Ascending aorta (tissue), 2 donors: ENCODE data around the gene NOTUM. TPM values are rescaled to one million over a fixed set of nuclear protein-coding genes. Genes with fewer than 3 reads are reported as not detected.

Source experiments
- DNase-seq, 2 donors: peaks; one replicate each; pipeline ENCODE4 v3.0.0-alpha.2; 2019; ENCODE audit warnings: low spot score in 2 of 2
- H3K27ac ChIP-seq, 2 donors: fragments of 200-600 bp; sonication (generic); one replicate each; pipeline ENCODE4 v1.5.1; 2016 to 2017; ENCODE audit warnings: mild to moderate bottlenecking in 1 of 2
- H3K27me3 ChIP-seq: fragments of 200-600 bp; sonication (generic); one replicate; pipeline ENCODE4 v1.5.1; 2017
- H3K36me3 ChIP-seq, 2 donors: fragments of 200-600 bp; sonication (generic); one replicate each; pipeline ENCODE4 v1.5.1; 2016
- H3K4me1 ChIP-seq, 2 donors: fragments of 200-600 bp; sonication (generic); one replicate each; pipeline ENCODE4 v1.5.1; 2016 to 2017; ENCODE audit warnings: mild to moderate bottlenecking in 1 of 2
- H3K4me3 ChIP-seq, 2 donors: fragments of 200-600 bp; sonication (generic); one replicate each; pipeline ENCODE4 v1.5.1; 2016 to 2017; ENCODE audit warnings: mild to moderate bottlenecking in 1 of 2
- H3K9me3 ChIP-seq, 2 donors: fragments of 200-600 bp; sonication (generic); one replicate each; pipeline ENCODE4 v1.5.1; 2016
- intact Hi-C: fragments of 100-400 bp; cut with DNase I; formaldehyde crosslinking; loops from one replicate; pipeline ENCODE4 v1.15.1; 2023
- total RNA-seq: library from RNA; depleted of rRNA; stranded (reverse); fragments of >200 nt; gene quantifications from one replicate; pipeline ENCODE4 v1.1.0, GENCODE V29; 2016
- TF ChIP-seq, protein P1 (sequence below), 3 experiments: fragments of 200-600 bp in 2 of 3; fragments of 450-650 bp in 1 of 3; sonication (generic) in 2 of 3; IDR thresholded peaks; one replicate each; pipeline ENCODE4 v1.5.1; 2016 to 2019; ENCODE audit warnings: antibody characterized with exemption in 3 of 3, mild to moderate bottlenecking in 1 of 3, moderate library complexity in 1 of 3

The NOTUM gene
- not detected for total RNA-seq

DNA sequence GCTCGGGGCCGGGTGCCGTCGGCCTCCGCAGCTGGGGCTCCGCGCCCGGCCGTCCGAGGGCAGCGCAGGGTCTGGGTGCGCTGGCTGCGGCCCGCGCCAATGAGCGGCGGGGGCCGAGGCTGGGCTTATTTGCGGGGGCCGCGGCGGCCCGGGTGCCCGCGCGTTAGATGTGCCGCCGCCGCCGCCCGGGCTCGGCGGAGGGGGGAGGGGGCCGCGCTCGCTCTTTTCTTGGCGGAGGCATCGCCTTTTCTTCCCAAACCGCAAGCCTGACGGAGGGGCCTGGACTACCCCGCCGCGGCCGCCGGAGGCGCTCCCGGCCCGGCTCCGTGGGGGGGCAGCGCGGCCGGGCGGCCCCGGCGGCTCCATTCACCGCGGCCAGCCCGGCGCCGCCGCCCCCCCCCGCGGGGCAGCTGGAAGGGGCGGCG is at the start of gene NOTUM:
NOTUM (minus strand) TSS at position 101 of the 425 bp plus-strand sequence. CDS start 278 bp downstream, outside the sequence.
- peaks cover 29% of the 10 kb centered on the region for H3K27me3 ChIP-seq
- H3K4me1 ChIP-seq, result peaks cover 10 to 11% of the 10 kb centered on the region in 2 donors
- H3K9me3 ChIP-seq, result no peaks in the 10 kb centered on the region
- DNase-seq, result no peak
- no peaks in the 10 kb centered on the region for H3K36me3 ChIP-seq
- H3K4me3 ChIP-seq, result peak within 1 kb of the TSS; percentile 50 to 64
- TF ChIP-seq, protein P1, sequence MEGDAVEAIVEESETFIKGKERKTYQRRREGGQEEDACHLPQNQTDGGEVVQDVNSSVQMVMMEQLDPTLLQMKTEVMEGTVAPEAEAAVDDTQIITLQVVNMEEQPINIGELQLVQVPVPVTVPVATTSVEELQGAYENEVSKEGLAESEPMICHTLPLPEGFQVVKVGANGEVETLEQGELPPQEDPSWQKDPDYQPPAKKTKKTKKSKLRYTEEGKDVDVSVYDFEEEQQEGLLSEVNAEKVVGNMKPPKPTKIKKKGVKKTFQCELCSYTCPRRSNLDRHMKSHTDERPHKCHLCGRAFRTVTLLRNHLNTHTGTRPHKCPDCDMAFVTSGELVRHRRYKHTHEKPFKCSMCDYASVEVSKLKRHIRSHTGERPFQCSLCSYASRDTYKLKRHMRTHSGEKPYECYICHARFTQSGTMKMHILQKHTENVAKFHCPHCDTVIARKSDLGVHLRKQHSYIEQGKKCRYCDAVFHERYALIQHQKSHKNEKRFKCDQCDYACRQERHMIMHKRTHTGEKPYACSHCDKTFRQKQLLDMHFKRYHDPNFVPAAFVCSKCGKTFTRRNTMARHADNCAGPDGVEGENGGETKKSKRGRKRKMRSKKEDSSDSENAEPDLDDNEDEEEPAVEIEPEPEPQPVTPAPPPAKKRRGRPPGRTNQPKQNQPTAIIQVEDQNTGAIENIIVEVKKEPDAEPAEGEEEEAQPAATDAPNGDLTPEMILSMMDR (IDR thresholded peaks at IDR 0.05), result peak in 1 of 3 experiments; percentile 25
- H3K27ac ChIP-seq, result no peak within 1 kb of the TSS
- intact Hi-C loops, result no loop called here

DNA sequence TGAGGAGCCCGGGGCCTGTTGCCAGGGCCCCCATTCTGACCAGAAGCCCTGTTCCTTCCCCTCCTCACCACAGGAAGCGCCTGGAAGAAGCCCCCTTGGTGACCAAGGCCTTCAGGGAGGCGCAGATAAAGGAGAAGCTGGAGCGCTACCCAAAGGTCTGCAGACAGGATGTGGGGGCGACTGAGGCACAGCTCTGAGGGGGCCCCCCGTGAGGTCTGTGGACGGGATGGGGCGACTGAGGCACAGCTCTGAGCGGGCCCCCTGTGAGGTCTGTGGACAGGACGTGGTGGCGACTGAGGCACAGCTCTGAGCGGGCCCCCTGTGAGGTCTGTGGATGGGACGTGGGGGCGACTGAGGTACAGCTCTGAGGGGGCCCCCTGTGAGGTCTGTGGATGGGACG is 48.4 kb upstream of the NOTUM start:
- no peaks in the 10 kb centered on the region for H3K36me3 ChIP-seq
- no peak for DNase-seq
- no peak overlapping the region for H3K4me3 ChIP-seq
- H3K4me1 ChIP-seq, result peaks cover 13 to 41% of the 10 kb centered on the region in 2 donors
- H3K27ac ChIP-seq, result no peak overlapping the region
- H3K9me3 ChIP-seq, result no peaks in the 10 kb centered on the region
- intact Hi-C loops, result no loop called here
- no peaks in the 10 kb centered on the region for H3K27me3 ChIP-seq
- TF ChIP-seq, protein P1 (IDR thresholded peaks at IDR 0.05), result no peak

DNA sequence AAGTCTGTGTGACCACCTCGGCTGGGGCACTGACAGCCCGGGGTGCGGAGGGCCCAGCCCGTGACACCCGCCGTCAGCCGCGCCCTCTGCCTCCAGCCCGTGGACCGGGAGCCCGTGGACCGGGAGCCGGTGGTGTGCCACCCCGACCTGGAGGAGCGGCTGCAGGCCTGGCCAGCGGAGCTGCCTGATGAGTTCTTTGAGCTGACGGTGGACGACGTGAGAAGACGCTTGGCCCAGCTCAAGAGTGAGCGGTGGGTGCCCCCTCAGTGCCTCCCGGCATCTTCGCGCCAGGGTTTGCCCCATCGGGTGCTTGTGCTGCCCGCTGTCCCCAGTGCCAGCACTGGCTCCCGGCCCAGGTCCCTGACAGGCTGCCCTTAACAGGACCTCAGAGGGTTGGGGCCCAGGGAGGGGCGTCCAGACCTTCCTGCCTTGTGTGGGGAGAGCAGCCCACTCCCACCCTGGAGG is 48.0 kb upstream of the NOTUM start:
- H3K27ac ChIP-seq, result no peak overlapping the region
- no peak for DNase-seq
- H3K36me3 ChIP-seq, result no peaks in the 10 kb centered on the region
- intact Hi-C loops, result no loop called here
- TF ChIP-seq, protein P1 (IDR thresholded peaks at IDR 0.05), result no peak
- H3K4me1 ChIP-seq, result peaks cover 16 to 45% of the 10 kb centered on the region in 2 donors
- H3K27me3 ChIP-seq, result no peaks in the 10 kb centered on the region
- no peak overlapping the region for H3K4me3 ChIP-seq
- H3K9me3 ChIP-seq, result no peaks in the 10 kb centered on the region

DNA sequence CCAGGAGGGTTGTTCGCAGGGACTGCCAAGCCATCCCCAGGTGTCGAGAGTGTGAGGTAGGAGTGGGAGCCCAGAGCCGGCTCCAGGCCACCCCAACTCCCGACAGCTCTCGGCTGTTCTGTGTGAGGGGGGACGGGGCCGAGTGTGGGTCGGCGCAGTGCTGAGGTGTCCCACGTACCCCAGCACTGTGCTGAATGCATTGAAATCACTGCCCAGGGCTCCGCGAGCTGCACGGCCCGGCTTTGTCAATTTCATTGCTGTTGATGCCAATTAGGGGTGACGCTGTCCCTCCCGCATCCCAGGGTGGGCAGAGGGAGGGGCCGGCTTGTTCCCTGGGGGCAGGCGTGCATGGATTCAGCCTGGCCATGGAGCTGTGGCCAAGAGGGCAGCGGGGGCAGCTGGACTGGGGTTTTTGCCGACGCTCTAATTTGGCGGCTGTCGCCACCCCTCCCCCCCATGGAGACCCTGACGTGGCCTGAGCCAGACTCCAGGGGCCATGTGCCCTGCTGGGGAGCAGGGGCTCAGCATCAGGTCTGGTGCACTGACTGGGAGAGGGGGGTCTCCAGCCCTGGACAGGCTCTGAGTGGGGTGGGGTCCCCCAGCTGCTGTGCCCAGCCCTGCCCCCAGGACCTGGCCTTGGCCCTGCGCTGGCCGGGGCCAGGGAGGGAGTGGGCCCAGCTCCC is 47.4 kb upstream of the NOTUM start:
- DNase-seq, result no peak
- no peaks in the 10 kb centered on the region for H3K9me3 ChIP-seq
- intact Hi-C loops, result no loop called here
- H3K36me3 ChIP-seq, result no peaks in the 10 kb centered on the region
- peaks cover 14 to 44% of the 10 kb centered on the region in 2 donors for H3K4me1 ChIP-seq
- peak overlapping the region in 1 of 2 donors; percentile 58 for H3K27ac ChIP-seq
- H3K4me3 ChIP-seq, result no peak overlapping the region
- no peaks in the 10 kb centered on the region for H3K27me3 ChIP-seq
- TF ChIP-seq, protein P1 (IDR thresholded peaks at IDR 0.05), result no peak

DNA sequence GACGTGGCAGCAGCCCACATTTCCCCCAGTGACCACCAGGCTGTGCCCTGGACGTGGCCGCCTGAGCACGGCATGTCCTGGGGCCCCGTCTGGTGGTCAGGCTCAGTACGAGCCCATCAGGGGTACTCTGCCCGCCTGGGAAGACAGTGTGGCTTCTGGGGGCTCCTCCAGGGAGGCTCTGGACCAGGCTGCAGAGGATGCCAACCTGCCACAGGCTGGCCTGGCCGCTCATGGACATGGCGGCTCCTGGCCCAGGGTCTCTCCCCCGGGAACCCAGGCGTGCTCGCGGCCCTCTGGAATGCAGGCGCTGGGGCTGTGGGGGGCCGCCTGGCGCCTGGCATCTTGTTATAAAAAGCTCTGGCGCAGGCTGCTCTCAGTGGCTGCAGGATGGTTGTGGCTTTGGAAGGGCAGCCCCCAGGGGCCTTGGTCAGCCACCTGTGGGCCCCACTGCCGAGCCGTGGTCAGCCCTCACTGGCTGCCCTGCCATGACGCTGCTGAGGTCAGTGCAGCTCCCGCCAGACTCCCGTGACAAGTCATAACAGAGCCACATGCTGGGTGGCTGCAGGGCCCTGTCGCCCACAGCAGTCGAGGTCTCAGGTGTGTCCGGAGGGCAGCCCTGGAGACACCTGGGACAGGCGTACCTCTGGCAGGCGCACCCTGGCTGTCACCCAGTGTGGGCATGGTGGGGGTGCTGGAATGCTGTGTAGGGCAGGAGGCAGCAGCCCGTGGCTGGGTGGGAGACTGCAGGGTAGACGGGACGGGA is 46.7 kb upstream of the NOTUM start:
- Histone ChIP-seq H3K4me1 (peaks cover 21 to 44% of the 10 kb centered on the region in 2 donors), H3K36me3 (no peaks in the 10 kb centered on the region), H3K4me3 (no peak overlapping the region), H3K9me3 (no peaks in the 10 kb centered on the region), H3K27ac (peak overlapping the region; percentile 56 to 58), H3K27me3 (no peaks in the 10 kb centered on the region)
- no peak for DNase-seq
- TF ChIP-seq, protein P1 (IDR thresholded peaks at IDR 0.05), result peak in 1 of 3 experiments; percentile 10
- intact Hi-C loops, result no loop called here
